Cardiac septum (tissue), 1 donor: ENCODE data around the gene LRRC47. TPM values are rescaled to one million over a fixed set of nuclear protein-coding genes. Genes with fewer than 3 reads are reported as not detected.

Experiments
- total RNA-seq: library from RNA; stranded (reverse); fragmentation: NEBNext Ultra II Directional; extraction: Animal tissue kit (Norgen Biotek cat#: 25700); gene quantifications from one replicate; pipeline ENCODE4 v1.2.1, GENCODE V29; 2021
- donor health status: DM: no; HTN: no; CAD: no.

The LRRC47 gene
- total RNA-seq, 1 donor from 2014 or later, result 63.1 TPM

Other genes starting within 250 kb of the LRRC47 start
- gene MEGF6, start 185.0 kb downstream of the LRRC47 start, total RNA-seq, result 9.3 TPM
- 44.3 TPM for gene TPRG1L, start 171.5 kb downstream of the LRRC47 start, total RNA-seq
- 14.3 TPM for gene WRAP73, start 146.4 kb downstream of the LRRC47 start, total RNA-seq
- gene TP73, start 144.0 kb downstream of the LRRC47 start, total RNA-seq, result 0.30 TPM
- gene CCDC27, start 44.0 kb downstream of the LRRC47 start, total RNA-seq, result not detected
- 8.0 TPM for gene SMIM1, start 23.7 kb downstream of the LRRC47 start, total RNA-seq
- gene CEP104, start 60.7 kb upstream of the LRRC47 start, total RNA-seq, result 32.0 TPM
- 2.9 TPM for gene DFFB, start 61.0 kb upstream of the LRRC47 start, total RNA-seq
- 11.5 TPM for gene C1orf174, start 103.8 kb upstream of the LRRC47 start, total RNA-seq